ENCODE measurements around the gene LRSAM1. TPM values are rescaled to one million over a fixed set of nuclear protein-coding genes. Genes with fewer than 3 reads are reported as not detected.

LRSAM1 gene
- total and polyA plus RNA-seq, 2 of the 8 experiments (the other 6 are each of a cell fraction or from before 2014, with no cell fraction given) = 9.7 to 18.3 TPM

- peaks cover 0 to 26% of the 10 kb centered on the region in 2 experiments for H4K20me1 ChIP-seq (replicated peaks in 1 of 2; ENCODE audit: control insufficient read depth in 1 of 2, insufficient read depth in 2 of 2, low read length in 2 of 2)
- no peaks in the 10 kb centered on the region for H3K9me3 ChIP-seq (ENCODE audit: insufficient read depth in 2 of 2, low read depth in 1 of 2, low read length in 1 of 2)
- H3K9ac ChIP-seq (replicated peaks in 1 of 4; ENCODE audit: extremely low read depth in 1 of 4, low read depth in 3 of 4, low read length in 3 of 4) = no peak overlapping the region
- no peak overlapping the region for H4K91ac ChIP-seq (replicated peaks; ENCODE audit: insufficient read length, low read length)
- 91% methylated on average over 1 of the region's 1 CpG; no CpG with 5 or more reads in 1 of the 2 experiments for WGBS, 2 experiments (ENCODE audit: extremely low coverage in 1 of 2, insufficient coverage in 1 of 2, insufficient read length in 1 of 2, insufficient replicate concordance in 2 of 2, low coverage in 1 of 2, low lambda C conversion rate in 2 of 2, missing lambda C conversion rate in 1 of 2)
- H3K14ac ChIP-seq (ENCODE audit: insufficient read length) = no peak overlapping the region
- no peak overlapping the region for H2BK12ac ChIP-seq (ENCODE audit: low read depth, low read length)
- H3K36me3 ChIP-seq (ENCODE audit: control insufficient read depth in 2 of 4, insufficient read depth in 4 of 4, low read length in 3 of 4) = no peaks in the 10 kb centered on the region
- no peak overlapping the region for H3K4ac ChIP-seq (replicated peaks; ENCODE audit: insufficient read length, low read depth, low read length)
- no peak overlapping the region for H3K4me2 ChIP-seq (ENCODE audit: insufficient read depth in 1 of 2, low read depth in 2 of 2, low read length in 2 of 2)
- DNase-seq (ENCODE audit: low read depth in 1 of 2, low spot score in 2 of 2) (no peak), FAIRE-seq (no peak)
- no peak overlapping the region for H2BK5ac ChIP-seq (ENCODE audit: low read depth, low read length)
- peaks cover 0 to 17% of the 10 kb centered on the region in 2 experiments; a peak in 2 of 4 replicates for H3K79me2 ChIP-seq (ENCODE audit: control insufficient read depth in 1 of 2, insufficient read depth in 2 of 2, low read length in 2 of 2)
- no peak overlapping the region for H3K23ac ChIP-seq (ENCODE audit: insufficient read length)
- CTCF ChIA-PET (ENCODE audit: partially characterized antibody) = interaction anchor here (0.6 to 1.3 kb wide), 5 partner anchors 11 to 530 kb away, joined by 3 to 6 read pairs (median 3); no protein-coding TSS in a partner anchor
- no peak overlapping the region for H3K27ac ChIP-seq (ENCODE audit: low read depth, low read length)
- no peaks in the 10 kb centered on the region for H3K23me2 ChIP-seq (ENCODE audit: low read depth, low read length)
- H2BK15ac ChIP-seq (ENCODE audit: low read length) = no peak overlapping the region
- POLR2A ChIA-PET (ENCODE audit: partially characterized antibody) = interaction anchor here (1.3 to 2.1 kb wide), 2 partner anchors 13 to 22 kb away, joined by 3 to 4 read pairs; no protein-coding TSS in a partner anchor
- H2BK20ac ChIP-seq (ENCODE audit: low read length) = no peak overlapping the region
- H3K18ac ChIP-seq (ENCODE audit: extremely low read depth, low read length) = no peak overlapping the region
- H4K8ac ChIP-seq (ENCODE audit: extremely low read depth, insufficient read depth, low read length) = no peak overlapping the region
- no peaks in the 10 kb centered on the region for H3K27me3 ChIP-seq (replicated peaks in 1 of 4; ENCODE audit: control insufficient read depth in 3 of 4, extremely low read depth in 1 of 4, insufficient read depth in 3 of 4, low read length in 3 of 4)
- TF ChIP-seq TBP (IDR thresholded peaks at IDR 0.05; ENCODE audit: low read depth, low read length) (no peak), CHD1 (IDR thresholded peaks at IDR 0.05; ENCODE audit: low read depth, low read length) (no peak)
- H2BK120ac ChIP-seq (replicated peaks; ENCODE audit: low read depth, low read length) = no peak overlapping the region
- no peak overlapping the region for H3K4me3 ChIP-seq (ENCODE audit: extremely low read depth in 1 of 4, insufficient read depth in 2 of 4, low read depth in 3 of 4, low read length in 4 of 4)
- no peak overlapping the region for H2AFZ ChIP-seq (ENCODE audit: low read length)
- peaks cover 23% of the 10 kb centered on the region for H3K79me1 ChIP-seq (ENCODE audit: low read depth, low read length)
- H3K56ac ChIP-seq (replicated peaks; ENCODE audit: insufficient read length, low read depth, low read length) = no peak overlapping the region
- H2AK5ac ChIP-seq (ENCODE audit: low read depth, low read length) = no peak overlapping the region
- H4K5ac ChIP-seq (ENCODE audit: insufficient read length, low read depth, low read length) = no peak overlapping the region
- H3K4me1 ChIP-seq (replicated peaks in 1 of 4; ENCODE audit: control insufficient read depth in 3 of 4, insufficient read depth in 4 of 4, low read length in 3 of 4) = peaks cover 0 to 19% (median 4%) of the 10 kb centered on the region in 4 experiments; a peak in 5 of 7 replicates
Measured at GRCh38 chr9:127550282-127550681, 99.0 kb downstream of the LRSAM1 start.

All from H1 (cell line).